Left lung (tissue), 10 donors: Measurements from ENCODE around the gene ERN2. TPM values are rescaled to one million over a fixed set of nuclear protein-coding genes. Genes with fewer than 3 reads are reported as not detected.

Source experiments
- ATAC-seq: fragments of 200-7000 bp; cut with Tn5 transposase; one replicate; pipeline ENCODE4 v1.9.1; 2020; ENCODE audit warnings: moderate library complexity
- DNase-seq, 4 donors: peaks; one replicate each; pipeline ENCODE4 v3.0.0-alpha.2; 2013 to 2020
- H3K27ac ChIP-seq, 2 donors: fragments of 200-600 bp; sonication (generic) in 1 of 2; one replicate each; pipeline versions ENCODE4 v1.5.0 to v1.8.0; 2020 to 2021
- H3K27me3 ChIP-seq, 2 donors: fragments of 200-600 bp; sonication (generic) in 1 of 2; one replicate each; pipeline versions ENCODE4 v1.5.0 to v1.8.0; 2020 to 2021
- H3K36me3 ChIP-seq, 2 donors: fragments of 200-600 bp; sonication (generic) in 1 of 2; one replicate each; pipeline versions ENCODE4 v1.5.0 to v1.8.0; 2020 to 2021
- H3K4me1 ChIP-seq, 2 donors: fragments of 200-600 bp; one replicate each; pipeline ENCODE4 v1.8.0; 2021
- H3K4me3 ChIP-seq, 2 donors: fragments of 200-600 bp; sonication (generic) in 1 of 2; one replicate each; pipeline versions ENCODE4 v1.5.0 to v1.8.0; 2020 to 2021; ENCODE audit warnings: mild to moderate bottlenecking in 1 of 2
- H3K9me3 ChIP-seq, 2 donors: fragments of 200-600 bp; sonication (generic) in 1 of 2; one replicate each; pipeline versions ENCODE4 v1.5.0 to v1.8.0; 2020 to 2021
- CTCF ChIP-seq, 2 donors: fragments of 200-600 bp; sonication (generic) in 1 of 2; IDR thresholded peaks; one replicate each; pipeline versions ENCODE4 v1.5.0 to v1.8.0; 2021; ENCODE audit warnings: antibody characterized with exemption in 2 of 2
- intact Hi-C, 2 donors: fragments of 100-400 bp; cut with DNase I; formaldehyde crosslinking; loops; one replicate each; pipeline versions ENCODE4 v1.11.2 to v1.14.2; 2022
- polyA plus RNA-seq, 6 donors: library from polyadenylated mRNA; unstranded; fragments of 120-200 nt; gene quantifications; one replicate each; pipeline ENCODE4 v1.2.1, GENCODE V29; 2013; ENCODE audit not compliant: insufficient read length in 6 of 6
- total RNA-seq, 2 donors: library from RNA; stranded (reverse); fragmentation: NEBNext Ultra II Directional; extraction: Animal tissue kit (Norgen Biotek cat#: 25700); gene quantifications; one replicate each; pipeline ENCODE4 v1.2.1, GENCODE V29; 2021
- donor health status: DM: no; HTN: yes; CAD: no.
- donor health status: DM: no; HTN: no; CAD: no.

Gene ERN2
- total and polyA plus RNA-seq, 8 donors = 0.10 to 0.84 (median 0.18) TPM; not detected in 1

- TF ChIP-seq CTCF (IDR thresholded peaks at IDR 0.05) = no peak
- peaks cover 13 to 61% of the 10 kb centered on the region in 2 donors for H3K27me3 ChIP-seq
- DNase-seq (no peak), ATAC-seq (no peak)
- no peaks in the 10 kb centered on the region for H3K4me1 ChIP-seq
- no peak overlapping the region for H3K4me3 ChIP-seq
- no peaks in the 10 kb centered on the region for H3K36me3 ChIP-seq
- no peak overlapping the region for H3K27ac ChIP-seq
- peaks cover 0 to 18% of the 10 kb centered on the region in 2 donors for H3K9me3 ChIP-seq
- intact Hi-C loops = no loop called here
These were observed 3.0 kb downstream of the ERN2 start for GRCh38 chr16:23710008-23710407.

- Histone ChIP-seq H3K27ac (no peak overlapping the region), H3K27me3 (peaks cover 13 to 56% of the 10 kb centered on the region in 2 donors), H3K36me3 (no peaks in the 10 kb centered on the region), H3K9me3 (peaks cover 0 to 18% of the 10 kb centered on the region in 2 donors), H3K4me1 (no peaks in the 10 kb centered on the region), H3K4me3 (no peak overlapping the region)
- TF ChIP-seq CTCF (IDR thresholded peaks at IDR 0.05) = no peak
- DNase-seq = no peak
- ATAC-seq = no peak
- intact Hi-C loops = no loop called here
These were observed 3.5 kb downstream of the ERN2 start for GRCh38 chr16:23709536-23709935.

GRCh38 chr16:23706439-23706838, 6.6 kb downstream of the ERN2 start:
- intact Hi-C loops = no loop called here
- Histone ChIP-seq H3K9me3 (peaks cover 0 to 23% of the 10 kb centered on the region in 2 donors), H3K4me3 (no peak overlapping the region), H3K27me3 (peaks cover 0 to 26% of the 10 kb centered on the region in 2 donors), H3K36me3 (no peaks in the 10 kb centered on the region), H3K27ac (no peak overlapping the region), H3K4me1 (no peaks in the 10 kb centered on the region)
- no peak for ATAC-seq
- DNase-seq = no peak
- no peak for TF ChIP-seq CTCF (IDR thresholded peaks at IDR 0.05)

GRCh38 chr16:23705517-23705902, 7.5 kb downstream of the ERN2 start:
- intact Hi-C loops = no loop called here
- no peak overlapping the region for H3K27ac ChIP-seq

More at GRCh38 chr16:23705517-23705902, 7.5 kb downstream of the ERN2 start:
- TF ChIP-seq CTCF (IDR thresholded peaks at IDR 0.05) = no peak
- no peak for DNase-seq
- H3K36me3 ChIP-seq = no peaks in the 10 kb centered on the region
- no peak for ATAC-seq
- H3K4me3 ChIP-seq = no peak overlapping the region
- no peaks in the 10 kb centered on the region for H3K4me1 ChIP-seq
- peaks cover 0 to 23% of the 10 kb centered on the region in 2 donors for H3K9me3 ChIP-seq
- H3K27me3 ChIP-seq = peaks cover 0 to 16% of the 10 kb centered on the region in 2 donors
